H54 (cell line): ENCODE results near the gene STXBP2.
A peak's percentile ranks its signal among the peaks of the same experiment; 100 is the strongest.

Experiments used
- DNase-seq: peaks from one replicate; pipeline ENCODE4 v3.0.0; 2011; ENCODE audit warnings: low spot score, mixed read lengths; ENCODE audit not compliant: insufficient read length
- FAIRE-seq: peaks from 3 replicates; lab custom pipeline; 2011; peaks lifted over from hg19 to GRCh38; lab: Jason Lieb, UNC
- POLR2A ChIP-seq: IDR thresholded peaks from 2 replicates; pipeline ENCODE4 v1.6.1; 2011; ENCODE audit warnings: low read depth, mild to moderate bottlenecking, low read length

Gene STXBP2

DNA sequence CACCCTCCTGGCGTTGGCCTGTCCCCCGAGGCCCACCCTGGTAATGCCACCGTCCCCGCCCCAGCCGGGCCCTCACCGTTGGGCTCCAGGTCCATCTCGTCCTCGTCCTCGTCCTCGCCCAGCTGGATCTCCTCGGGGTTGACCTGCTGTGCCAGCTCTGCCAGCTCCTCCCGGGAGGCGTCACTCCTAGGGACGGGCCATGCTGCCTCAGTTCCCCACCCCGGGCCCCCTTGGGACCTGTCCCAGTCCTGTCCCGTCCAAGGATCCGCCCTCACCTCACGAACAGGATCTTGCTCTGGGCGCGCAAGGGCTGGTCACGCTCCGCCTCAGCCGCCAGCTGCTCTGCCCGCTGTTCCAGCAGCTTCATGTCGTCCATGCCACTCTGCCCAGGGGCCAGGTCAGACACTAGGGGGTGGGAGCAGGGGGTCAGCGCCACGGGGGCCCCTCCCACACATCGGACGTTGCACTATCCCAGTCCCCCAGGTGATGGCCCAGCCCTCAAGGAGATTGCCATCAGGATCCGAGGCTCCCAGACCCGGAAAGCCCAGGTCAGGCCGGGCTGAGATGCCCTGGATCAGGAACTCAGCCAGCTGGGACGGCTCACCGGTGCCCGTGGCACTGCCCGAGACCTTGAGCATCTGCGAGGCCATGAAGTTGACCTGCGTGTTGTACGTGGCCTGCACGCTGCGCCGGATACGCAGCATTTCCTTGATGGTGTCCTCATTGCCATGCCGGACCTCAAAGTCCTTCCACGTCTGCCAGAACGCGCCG, 17.1 kb upstream of the STXBP2 start:
- FAIRE-seq (no peak), DNase-seq (no peak)

GRCh38 chr19:7620442-7621412, 16.2 kb upstream of the STXBP2 start:
- no peak for TF ChIP-seq POLR2A
- FAIRE-seq (no peak), DNase-seq (no peak)

More for the DNA sequence above, 17.1 kb upstream of the STXBP2 start:
- TF ChIP-seq POLR2A: no peak

GRCh38 chr19:7622933-7623685, 13.8 kb upstream of the STXBP2 start:
- FAIRE-seq: no peak

GRCh38 chr19:7623725-7624603, 12.9 kb upstream of the STXBP2 start:
- no peak for TF ChIP-seq POLR2A
- FAIRE-seq (no peak), DNase-seq (no peak)

More at GRCh38 chr19:7622933-7623685, 13.8 kb upstream of the STXBP2 start:
- DNase-seq: no peak
- no peak for TF ChIP-seq POLR2A

DNA sequence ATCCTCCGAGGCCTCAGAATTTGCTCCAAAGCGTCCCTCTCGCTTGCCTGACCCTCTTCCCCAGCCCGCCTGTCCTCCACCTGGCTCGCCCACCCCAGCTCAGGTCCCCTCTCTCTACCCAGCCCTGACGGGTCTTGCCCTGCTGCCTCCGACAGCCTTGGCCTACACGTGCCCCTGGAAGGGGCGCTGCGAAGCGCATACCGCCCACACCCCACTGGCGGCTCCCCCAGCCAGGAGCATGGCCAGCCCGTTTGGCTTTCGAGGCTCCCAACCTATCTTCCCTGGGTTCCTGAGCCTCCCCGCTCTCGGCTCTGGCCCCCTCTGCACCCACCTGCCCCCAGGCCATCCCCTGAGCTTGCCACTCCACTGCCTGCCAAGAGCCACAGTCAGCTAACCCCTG, 12.1 kb upstream of the STXBP2 start:
- no peak for DNase-seq
- no peak for FAIRE-seq
- TF ChIP-seq POLR2A: no peak

DNA sequence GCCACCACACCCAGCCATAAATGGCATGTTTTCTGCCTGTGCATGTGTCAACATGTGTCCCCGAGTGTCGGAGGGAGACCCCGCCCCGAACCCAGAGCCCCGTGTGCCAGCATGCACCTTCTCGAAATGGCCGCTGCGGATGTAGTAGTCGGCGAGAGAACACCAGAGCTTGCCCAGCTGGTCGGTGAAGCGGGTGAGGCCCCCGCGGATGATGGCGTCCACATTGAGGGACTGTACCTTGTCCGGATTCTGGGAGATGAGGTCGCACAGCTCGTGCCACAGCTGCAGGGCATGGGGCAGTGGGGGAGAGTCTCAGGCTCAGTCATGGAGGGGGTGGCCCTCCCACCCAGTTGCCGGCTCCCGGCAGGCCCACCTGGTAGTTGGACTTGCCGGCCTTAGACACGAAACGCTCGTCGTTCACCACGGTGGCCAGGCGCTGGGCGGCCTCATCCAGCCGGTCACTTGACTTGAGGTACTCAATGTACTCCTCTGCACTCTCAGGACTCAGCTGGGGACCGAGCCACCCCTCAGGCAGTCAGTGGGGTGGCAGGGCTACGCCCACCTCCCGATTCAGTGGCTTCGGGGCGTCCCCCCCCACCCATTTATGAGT, 11.0 kb upstream of the STXBP2 start:
- no peak for FAIRE-seq
- no peak for TF ChIP-seq POLR2A

DNA sequence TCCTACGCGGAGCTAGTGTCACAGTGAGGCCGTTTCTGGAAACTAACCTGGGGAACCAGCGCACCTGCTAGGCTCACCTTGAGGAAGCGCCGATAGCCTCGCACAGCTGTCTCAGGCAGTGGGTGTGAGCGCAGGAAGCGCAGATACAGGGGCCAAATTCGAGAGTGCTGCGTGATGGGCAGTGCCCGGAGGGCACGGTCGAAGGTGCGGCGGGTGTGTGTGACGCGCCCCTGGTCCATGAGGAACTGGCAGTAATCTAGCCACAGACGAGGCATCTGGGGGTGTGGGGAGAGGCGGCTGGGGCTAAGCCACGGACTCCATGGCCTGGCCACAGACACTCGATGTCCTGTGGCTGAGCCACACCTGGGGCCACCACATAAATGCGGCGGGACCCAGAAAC, 9.7 kb upstream of the STXBP2 start:
- TF ChIP-seq POLR2A: no peak
- no peak for DNase-seq

More for the DNA sequence above, 11.0 kb upstream of the STXBP2 start:
- no peak for DNase-seq

DNA sequence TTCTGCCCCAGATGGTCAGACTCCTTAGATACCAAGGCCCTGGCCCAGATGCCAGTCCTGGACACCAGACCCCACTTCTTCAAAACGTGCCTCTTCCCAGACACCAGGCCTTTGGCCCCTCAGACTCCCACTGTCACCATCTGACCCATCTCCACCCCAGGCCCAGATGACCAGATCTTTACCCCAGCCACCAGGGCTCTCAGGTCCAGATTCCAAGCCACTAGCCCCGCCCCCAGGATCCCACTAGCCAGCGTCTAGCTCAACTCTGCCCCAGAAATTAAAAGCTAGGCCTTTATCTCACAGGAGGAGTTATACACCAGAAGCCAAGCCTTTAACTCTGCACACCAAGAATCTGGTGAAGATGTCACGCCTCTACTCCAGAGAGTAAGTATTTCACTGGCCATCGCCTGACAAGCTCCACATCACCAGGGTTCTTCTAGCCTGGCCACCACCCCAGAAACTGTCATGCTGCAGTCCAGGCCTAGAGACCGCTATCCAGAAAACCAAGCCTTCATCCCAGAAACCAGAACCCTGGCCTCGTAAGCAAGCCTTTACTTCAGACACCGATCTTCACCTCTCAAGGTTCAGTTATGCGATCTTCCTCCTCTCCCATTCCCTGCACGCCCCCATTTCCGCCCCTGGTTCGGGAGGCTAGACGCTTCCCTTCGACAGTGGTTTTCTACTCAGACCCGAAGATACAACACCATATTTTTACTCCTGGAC, 8.2 kb upstream of the STXBP2 start:
- FAIRE-seq (no peak), DNase-seq (no peak)

More for the DNA sequence above, 9.7 kb upstream of the STXBP2 start:
- FAIRE-seq: no peak

GRCh38 chr19:7629347-7630054, 7.4 kb upstream of the STXBP2 start, which contains the start of the genes PET100 and XAB2:
PET100 (plus strand) TSS chr19:7629793; CDS start chr19:7629834, 41 bp downstream.
XAB2 (minus strand) TSS chr19:7629545; CDS start chr19:7629527, 18 bp downstream.
- FAIRE-seq (peak; percentile 93), DNase-seq (peak; percentile 100)
- peak; percentile 43; the same call in 1 of the 2 replicates for TF ChIP-seq POLR2A

More for the DNA sequence above, 8.2 kb upstream of the STXBP2 start:
- no peak for TF ChIP-seq POLR2A

DNA sequence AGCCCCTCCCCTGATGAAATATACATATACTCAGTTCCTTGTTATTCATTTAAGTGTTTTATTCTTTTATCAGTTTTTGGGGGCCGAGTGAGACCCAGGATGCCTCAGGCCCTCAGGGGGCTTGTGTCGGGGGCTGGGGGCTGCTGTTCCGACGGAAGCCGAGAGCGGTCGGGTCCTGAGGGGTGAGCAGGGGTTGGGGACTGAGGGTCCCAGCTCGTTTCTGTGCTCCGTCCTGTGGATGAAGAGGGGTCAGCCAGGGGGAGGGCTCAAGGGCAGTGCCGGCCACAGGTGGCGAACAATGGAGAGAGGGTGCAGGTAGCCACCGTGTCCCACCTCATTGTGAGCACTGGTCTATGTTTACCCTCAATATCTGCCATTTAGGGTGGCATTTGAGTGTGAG, 5.3 kb upstream of the STXBP2 start:
- no peak for DNase-seq
- no peak for TF ChIP-seq POLR2A
- no peak for FAIRE-seq
